OCI-LY1 (cell line): Measurements from ENCODE around the gene PRKCD.

Experiments used
- CTCF ChIP-seq: fragments of 200-600 bp; sonication (generic), shearing (Covaris generic); IDR thresholded peaks from 2 replicates; pipeline ENCODE4 v1.5.1; 2017; ENCODE audit warnings: mild to moderate bottlenecking, antibody characterized with exemption, low read length, moderate library complexity, mixed read lengths
- EZH2 ChIP-seq: fragments of 200-600 bp; sonication (generic), shearing (Covaris generic); IDR thresholded peaks from 2 replicates; pipeline ENCODE4 v1.8.0; 2017; ENCODE audit warnings: borderline replicate concordance, mixed run types, mild to moderate bottlenecking, antibody characterized with exemption, low read length, moderate library complexity, mixed read lengths

GRCh38 chr3:53193466-53194209 lies 32.6 kb downstream of the PRKCD start:
- TF ChIP-seq CTCF (no peak), EZH2 (no peak)
